Astrocyte of the cerebellum (primary cell): ENCODE measurements around the gene GASK1A.
"Not testable (repeated sequence)": the region's sequence is repeated elsewhere in the genome, so short reads cannot be mapped to it uniquely, and the experiment has no call there.

Experiments used
- DNase-seq: peaks from one replicate; pipeline ENCODE4 v3.0.0-alpha.2; 2011; ENCODE audit warnings: low read depth
- H3K4me3 ChIP-seq: 2 replicates; pipeline ENCODE4 v1.5.1; 2011; ENCODE audit warnings: mild to moderate bottlenecking, low read depth, low read length, moderate library complexity
- in situ Hi-C: cut with HindIII; loops from 2 replicates; pipeline ENCODE4 v1.10.0; 2017; ENCODE audit warnings: low sequenced_read_pairs
- TF ChIP-seq, protein P1 (sequence below): IDR thresholded peaks from 2 replicates; pipeline ENCODE4 v1.5.1; 2012; ENCODE audit warnings: low read length, low read depth, moderate library complexity, mild to moderate bottlenecking; ENCODE audit errors: missing control alignments

The GASK1A gene

DNA sequence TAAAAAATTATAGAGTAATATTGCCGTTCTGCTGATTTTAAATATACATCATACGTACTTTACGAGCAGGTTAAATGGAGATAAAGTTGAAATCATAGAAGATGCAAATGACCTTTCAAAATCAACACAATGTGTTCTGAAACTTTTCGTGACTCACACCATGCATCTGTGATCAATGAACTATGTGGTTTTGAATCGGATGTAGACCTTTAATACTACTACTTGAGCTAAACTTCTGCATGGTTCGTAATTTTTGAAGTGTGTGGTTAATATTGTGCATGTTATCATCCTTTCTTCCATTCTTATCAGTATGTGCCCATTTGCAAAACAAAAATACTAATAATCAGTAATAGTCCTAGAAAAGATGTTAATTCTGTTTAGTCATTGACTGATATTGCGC lies 58.9 kb downstream of the GASK1A start:
- in situ Hi-C loops: no loop called here
- H3K4me3 ChIP-seq: no peak overlapping the region
- TF ChIP-seq, protein P1, sequence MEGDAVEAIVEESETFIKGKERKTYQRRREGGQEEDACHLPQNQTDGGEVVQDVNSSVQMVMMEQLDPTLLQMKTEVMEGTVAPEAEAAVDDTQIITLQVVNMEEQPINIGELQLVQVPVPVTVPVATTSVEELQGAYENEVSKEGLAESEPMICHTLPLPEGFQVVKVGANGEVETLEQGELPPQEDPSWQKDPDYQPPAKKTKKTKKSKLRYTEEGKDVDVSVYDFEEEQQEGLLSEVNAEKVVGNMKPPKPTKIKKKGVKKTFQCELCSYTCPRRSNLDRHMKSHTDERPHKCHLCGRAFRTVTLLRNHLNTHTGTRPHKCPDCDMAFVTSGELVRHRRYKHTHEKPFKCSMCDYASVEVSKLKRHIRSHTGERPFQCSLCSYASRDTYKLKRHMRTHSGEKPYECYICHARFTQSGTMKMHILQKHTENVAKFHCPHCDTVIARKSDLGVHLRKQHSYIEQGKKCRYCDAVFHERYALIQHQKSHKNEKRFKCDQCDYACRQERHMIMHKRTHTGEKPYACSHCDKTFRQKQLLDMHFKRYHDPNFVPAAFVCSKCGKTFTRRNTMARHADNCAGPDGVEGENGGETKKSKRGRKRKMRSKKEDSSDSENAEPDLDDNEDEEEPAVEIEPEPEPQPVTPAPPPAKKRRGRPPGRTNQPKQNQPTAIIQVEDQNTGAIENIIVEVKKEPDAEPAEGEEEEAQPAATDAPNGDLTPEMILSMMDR: no peak
- DNase-seq: no peak

DNA sequence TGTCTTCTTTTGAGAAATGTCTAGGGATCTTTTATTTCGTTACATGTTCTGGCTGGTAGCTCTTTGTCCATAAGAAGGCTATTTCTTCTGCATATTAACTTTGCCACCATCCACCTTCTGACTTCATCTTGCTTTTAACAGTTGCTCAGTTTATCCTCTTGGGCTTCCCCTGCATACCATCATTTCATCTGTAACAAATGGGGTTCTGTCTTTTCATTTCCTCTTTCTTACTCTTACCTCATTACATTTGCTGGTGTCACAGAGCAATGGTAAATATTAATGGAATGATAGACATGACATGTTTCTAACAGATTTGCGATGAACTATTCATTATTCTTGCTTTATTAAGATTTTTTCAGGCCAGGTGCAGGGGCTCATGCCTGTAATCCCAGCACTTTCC lies 62.4 kb downstream of the GASK1A start:
- in situ Hi-C loops: no loop called here
- no peak overlapping the region for H3K4me3 ChIP-seq
- TF ChIP-seq, protein P1: no peak
- DNase-seq: no peak

GRCh38 chr3:43043071-43043766 lies 64.1 kb downstream of the GASK1A start:
- in situ Hi-C loops: no loop called here
- H3K4me3 ChIP-seq: no peak overlapping the region
- DNase-seq: no peak
- TF ChIP-seq, protein P1: no peak

DNA sequence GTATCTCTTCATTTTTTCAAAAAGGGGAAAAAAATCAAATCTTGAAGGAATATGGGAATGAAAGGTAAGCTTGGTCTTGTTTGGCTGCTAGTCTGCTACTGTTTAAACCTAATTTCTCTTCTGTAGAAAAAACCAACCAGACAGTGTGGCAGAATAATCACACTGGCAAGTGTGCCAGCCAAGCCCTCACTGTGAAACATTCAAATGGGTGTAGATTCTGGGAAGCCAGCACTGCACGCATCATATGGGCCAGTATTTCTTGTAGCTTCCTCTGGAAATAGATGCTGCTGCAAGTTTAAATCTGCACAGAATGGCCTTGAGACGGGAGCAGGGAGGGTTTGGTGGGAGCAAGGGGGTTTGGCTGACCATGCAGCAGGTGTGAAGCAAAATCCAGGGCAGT lies 64.7 kb downstream of the GASK1A start:
- no peak overlapping the region for H3K4me3 ChIP-seq
- TF ChIP-seq, protein P1: no peak
- in situ Hi-C loops: no loop called here
- no peak for DNase-seq

- DNase-seq, in situ Hi-C loops, H3K4me3 ChIP-seq: not testable (repeated sequence)
Measured at GRCh38 chr3:43045079-43045478, 66.0 kb downstream of the GASK1A start.

- TF ChIP-seq, protein P1: no peak
- no peak for DNase-seq
- in situ Hi-C loops: no loop called here
- H3K4me3 ChIP-seq: no peak overlapping the region
Measured at GRCh38 chr3:43046583-43046982, 67.5 kb downstream of the GASK1A start.

- in situ Hi-C loops: no loop called here
- TF ChIP-seq, protein P1: no peak
- H3K4me3 ChIP-seq: no peak overlapping the region
- DNase-seq: no peak
Measured at GRCh38 chr3:43048470-43048869, 69.4 kb downstream of the GASK1A start.
